Measurements from ENCODE around the gene NOL6.
"Not testable (repeated sequence)": the region's sequence is repeated elsewhere in the genome, so short reads cannot be mapped to it uniquely, and the experiment has no call there.

GRCh38 chr9:33493819-33494218 lies 20.1 kb upstream of the NOL6 start:
- not testable (repeated sequence) for TF ChIP-seq CTCF, POLR2A (IDR thresholded peaks at IDR 0.05)

Measured in thyroid gland (tissue), 4 donors.